ENCODE results near the gene AGAP1.
"Not testable (repeated sequence)": the region's sequence is repeated elsewhere in the genome, so short reads cannot be mapped to it uniquely, and the experiment has no call there.

GRCh38 chr2:236062806-236063205 lies 569.0 kb downstream of the AGAP1 start:
- not testable (repeated sequence) for TF ChIP-seq POLR2A, CTCF (IDR thresholded peaks at IDR 0.05)

Data from right lobe of liver (tissue), 4 donors.